SK-N-SH (cell line): ENCODE data around the gene KHDC1. TPM values are rescaled to one million over a fixed set of nuclear protein-coding genes. Genes with fewer than 3 reads are reported as not detected.

ENCODE experiments used
- CTCF ChIA-PET: fragments of 300-600, 350-600 bp; formaldehyde crosslinking; extraction: SDS; loops from one replicate; lab custom pipeline; 2021; lab: Yijun Ruan, JAX
- POLR2A ChIA-PET: fragments of 350-600 bp; sonication (Branson Sonifier 250); formaldehyde crosslinking; extraction: SDS; loops from one replicate; lab custom pipeline; 2020; ENCODE audit warnings: antibody characterized with exemption, inconsistent platforms; lab: Yijun Ruan, JAX
- DNase-seq: peaks from one replicate; pipeline ENCODE4 v3.0.0; 2012
- H2AFZ ChIP-seq: fragments of 200-600 bp; sonication (generic); 2 replicates; pipeline ENCODE4 v1.8.1; 2016; ENCODE audit warnings: antibody characterized with exemption, mild to moderate bottlenecking, low read depth
- H3F3A ChIP-seq: fragments of 200-600 bp; sonication (generic); replicated peaks from 2 replicates; pipeline ENCODE3; 2016; ENCODE audit warnings: antibody characterized with exemption, mild to moderate bottlenecking; ENCODE audit not compliant: insufficient read depth
- H3K27ac ChIP-seq, 2 experiments: fragments of 200-500 bp in 1 of 2; fragments of 200-600 bp in 1 of 2; sonication (Bioruptor generic) in 1 of 2; sonication (generic), shearing (Covaris generic) in 1 of 2; 2 replicates each; pipeline versions ENCODE4 v1.5.1 to v1.6.1; 2014 to 2016; ENCODE audit warnings: low read depth in 2 of 2, inconsistent platforms in 1 of 2, low read length in 1 of 2, mild to moderate bottlenecking in 1 of 2, mixed read lengths in 1 of 2
- H3K27me3 ChIP-seq: fragments of 200-600 bp; sonication (generic), shearing (Covaris generic); 2 replicates; pipeline ENCODE4 v1.6.1; 2016; ENCODE audit warnings: mixed run types; ENCODE audit not compliant: insufficient read depth
- H3K36me3 ChIP-seq, 2 experiments: fragments of 200-500 bp in 1 of 2; fragments of 200-600 bp in 1 of 2; sonication (Bioruptor generic) in 1 of 2; sonication (generic) in 1 of 2; replicated peaks in 1 of 2; 2 replicates each; pipeline versions ENCODE3 to v1.5.1; 2014 to 2016; ENCODE audit warnings: low read length in 1 of 2, mild to moderate bottlenecking in 1 of 2; ENCODE audit not compliant: insufficient read depth in 2 of 2, control insufficient read depth in 1 of 2
- H3K4me1 ChIP-seq, 2 experiments: fragments of 200-500 bp in 1 of 2; fragments of 200-600 bp in 1 of 2; sonication (Bioruptor generic) in 1 of 2; sonication (generic), shearing (Covaris generic) in 1 of 2; 2 replicates each; pipeline versions ENCODE4 v1.5.1 to v1.6.1; 2014 to 2016; ENCODE audit warnings: low read depth in 1 of 2, low read length in 1 of 2, mixed run types in 1 of 2; ENCODE audit not compliant: insufficient read depth in 2 of 2, control insufficient read depth in 1 of 2
- H3K4me2 ChIP-seq: fragments of 200-600 bp; sonication (generic), shearing (Covaris generic); 2 replicates; pipeline ENCODE4 v1.6.1; 2017; ENCODE audit warnings: mixed run types
- H3K4me3 ChIP-seq, 2 experiments: fragments of 200-500 bp in 1 of 2; fragments of 200-600 bp in 1 of 2; sonication (Bioruptor generic) in 1 of 2; sonication (generic), shearing (Covaris generic) in 1 of 2; 2 replicates each; pipeline versions ENCODE4 v1.5.1 to v1.8.1; 2014 to 2016; ENCODE audit warnings: low read depth in 2 of 2, inconsistent platforms in 1 of 2, low read length in 1 of 2, mild to moderate bottlenecking in 1 of 2, mixed read lengths in 1 of 2, moderate library complexity in 1 of 2
- H3K79me2 ChIP-seq: fragments of 200-600 bp; sonication (generic); 2 replicates; pipeline ENCODE4 v1.8.1; 2017; ENCODE audit warnings: mild to moderate bottlenecking; ENCODE audit not compliant: insufficient read depth
- H3K9ac ChIP-seq: fragments of 200-600 bp; sonication (generic); 2 replicates; pipeline ENCODE4 v1.6.1; 2017; ENCODE audit warnings: mixed run types
- H3K9me2 ChIP-seq: fragments of 200-600 bp; sonication (generic); 2 replicates; pipeline ENCODE4 v1.6.1; 2017; ENCODE audit warnings: mixed run types
- H3K9me3 ChIP-seq: fragments of 200-600 bp; sonication (generic); 2 replicates; pipeline ENCODE4 v1.6.1; 2017; ENCODE audit warnings: mixed run types, mild to moderate bottlenecking, moderate library complexity
- H4K20me1 ChIP-seq: fragments of 200-600 bp; sonication (generic); 2 replicates; pipeline ENCODE4 v1.6.1; 2017; ENCODE audit warnings: mild to moderate bottlenecking, mixed run types; ENCODE audit not compliant: insufficient read depth
- CHD2 ChIP-seq: fragments of 150-350 bp; IDR thresholded peaks from 2 replicates; pipeline ENCODE4 v1.6.1; 2018; ENCODE audit warnings: low read length; ENCODE audit not compliant: partially characterized antibody
- EP300 ChIP-seq, 2 experiments: IDR thresholded peaks; 2 replicates each; pipeline versions ENCODE4 v1.4.0 to v1.6.1; 2012; ENCODE audit warnings: borderline replicate concordance in 1 of 2, low read depth in 1 of 2, low read length in 1 of 2
- EZH2phosphoT487 ChIP-seq: fragments of 200-600 bp; sonication (generic); IDR thresholded peaks from 2 replicates; pipeline ENCODE4 v1.6.1; 2017; ENCODE audit warnings: low read depth, mixed run types, mild to moderate bottlenecking, antibody characterized with exemption, moderate library complexity, borderline replicate concordance
- FOSL2 ChIP-seq: IDR thresholded peaks from 2 replicates; pipeline ENCODE4 v1.4.0; 2012; ENCODE audit warnings: low read depth, mild to moderate bottlenecking, moderate library complexity, borderline replicate concordance
- FOXM1 ChIP-seq: IDR thresholded peaks from 2 replicates; pipeline ENCODE4 v1.4.0; 2012; ENCODE audit warnings: low read depth, mild to moderate bottlenecking
- GATA2 ChIP-seq: sonication (generic); formaldehyde crosslinking; IDR thresholded peaks from 2 replicates; pipeline ENCODE4 v1.5.0; 2020; ENCODE audit warnings: mild to moderate bottlenecking, missing genetic modification reagents
- MEF2A ChIP-seq: IDR thresholded peaks from 2 replicates; pipeline ENCODE4 v1.4.0; 2012; ENCODE audit warnings: low read depth, borderline replicate concordance
- MXI1 ChIP-seq: IDR thresholded peaks from 2 replicates; pipeline ENCODE4 v1.6.1; 2012; ENCODE audit warnings: mild to moderate bottlenecking, low read depth, low read length, improper control_type of control experiment
- NFIC ChIP-seq: IDR thresholded peaks from 2 replicates; pipeline ENCODE4 v1.4.0; 2012; ENCODE audit warnings: borderline replicate concordance
- NRF1 ChIP-seq: IDR thresholded peaks from 2 replicates; pipeline ENCODE4 v1.6.1; 2012; ENCODE audit warnings: low read depth, mild to moderate bottlenecking, low read length
- RAD21 ChIP-seq: IDR thresholded peaks from 2 replicates; pipeline ENCODE4 v1.6.1; 2012; ENCODE audit warnings: mild to moderate bottlenecking, low read length
- RXRA ChIP-seq: IDR thresholded peaks from 2 replicates; pipeline ENCODE4 v1.4.0; 2012; ENCODE audit warnings: low read depth, mild to moderate bottlenecking, borderline replicate concordance
- SIN3A ChIP-seq: IDR thresholded peaks from 2 replicates; pipeline ENCODE4 v1.6.1; 2012; ENCODE audit warnings: low read depth, mild to moderate bottlenecking, low read length, moderate library complexity, borderline replicate concordance
- TAF1 ChIP-seq: IDR thresholded peaks from 2 replicates; pipeline ENCODE4 v1.6.1; 2012; ENCODE audit warnings: low read depth, mild to moderate bottlenecking, low read length, moderate library complexity, borderline replicate concordance
- TEAD4 ChIP-seq: IDR thresholded peaks from 2 replicates; pipeline ENCODE4 v1.4.0; 2012; ENCODE audit warnings: mild to moderate bottlenecking, borderline replicate concordance; ENCODE audit not compliant: insufficient read depth
- WGBS: methylation state at CpG from one replicate; pipeline ENCODE4 v1.1.6; 2017; ENCODE audit warnings: low lambda C conversion rate; 5-methylcytosine and 5-hydroxymethylcytosine counted together
- polyA plus RNA-seq, 3 experiments: library from polyadenylated mRNA; depleted of rRNA; stranded (reverse); fragments of >200 nt; gene quantifications; 2 replicates each; pipeline ENCODE4 v1.2.3, GENCODE V29; 2012
- TF ChIP-seq, protein P1 (sequence below): IDR thresholded peaks from 2 replicates; pipeline ENCODE4 v1.4.0; 2012; ENCODE audit warnings: low read depth, borderline replicate concordance
- TF ChIP-seq, protein P2 (sequence below): fragments of 150-350 bp; IDR thresholded peaks from 2 replicates; pipeline ENCODE4 v1.6.1; 2016; ENCODE audit warnings: mild to moderate bottlenecking, low read depth, low read length
- TF ChIP-seq, protein P3 (sequence below): fragments of 200-600 bp; sonication (generic); IDR thresholded peaks from 2 replicates; pipeline ENCODE4 v1.6.1; 2017; ENCODE audit warnings: antibody characterized with exemption, mild to moderate bottlenecking, moderate library complexity
- TF ChIP-seq, protein P4 (sequence below): IDR thresholded peaks from 2 replicates; pipeline ENCODE4 v1.4.0; 2012; ENCODE audit warnings: low read depth

The KHDC1 gene
- polyA plus RNA-seq, 1 of the 3 experiments (the other 2 are of a cell fraction) = 6.0 TPM

DNA sequence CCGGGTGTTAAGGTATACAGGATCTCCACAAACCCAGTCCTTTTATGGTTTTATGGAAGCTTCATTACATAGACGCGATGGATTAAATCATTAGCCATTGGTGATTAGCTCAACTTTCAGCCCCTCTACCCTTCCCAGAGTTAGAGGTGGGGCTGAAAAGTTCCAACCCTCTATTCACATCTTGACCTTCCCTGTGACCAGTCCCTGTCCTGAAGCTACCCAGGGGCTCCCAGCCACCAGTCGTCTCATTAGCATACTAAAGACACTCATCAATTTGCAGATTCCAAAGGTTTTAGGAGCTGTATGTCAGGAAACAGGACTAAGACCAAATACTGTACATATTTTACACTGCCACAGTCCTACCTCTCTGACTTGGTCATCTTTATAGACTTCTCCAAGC is 58.7 kb downstream of the KHDC1 start:
- Histone ChIP-seq H3K27ac (no peak overlapping the region), H3K27me3 (no peaks in the 10 kb centered on the region), H2AFZ (no peak overlapping the region), H3K79me2 (no peaks in the 10 kb centered on the region), H3K36me3 (peaks cover 0 to 2% of the 10 kb centered on the region in 2 experiments), H3K4me2 (no peak overlapping the region), H4K20me1 (no peaks in the 10 kb centered on the region), H3F3A (no peaks in the 10 kb centered on the region), H3K9me2 (no peaks in the 10 kb centered on the region), H3K4me3 (no peak overlapping the region), H3K9me3 (no peaks in the 10 kb centered on the region), H3K4me1 (peaks cover 0 to 8% of the 10 kb centered on the region in 2 experiments; a peak in 1 of 4 replicates), H3K9ac (no peak overlapping the region)
- POLR2A ChIA-PET = no interaction called here
- TF ChIP-seq RXRA = no peak
- no peak for TF ChIP-seq RAD21
- no peak for TF ChIP-seq GATA2 (CRISPR knock-in tag)
- TF ChIP-seq MXI1 = no peak
- TF ChIP-seq EP300 (IDR thresholded peaks at IDR 0.05; ENCODE audit: borderline replicate concordance in 1 of 2, low read depth in 1 of 2, low read length in 1 of 2) = no peak
- TF ChIP-seq NFIC = no peak
- TF ChIP-seq, protein P1, sequence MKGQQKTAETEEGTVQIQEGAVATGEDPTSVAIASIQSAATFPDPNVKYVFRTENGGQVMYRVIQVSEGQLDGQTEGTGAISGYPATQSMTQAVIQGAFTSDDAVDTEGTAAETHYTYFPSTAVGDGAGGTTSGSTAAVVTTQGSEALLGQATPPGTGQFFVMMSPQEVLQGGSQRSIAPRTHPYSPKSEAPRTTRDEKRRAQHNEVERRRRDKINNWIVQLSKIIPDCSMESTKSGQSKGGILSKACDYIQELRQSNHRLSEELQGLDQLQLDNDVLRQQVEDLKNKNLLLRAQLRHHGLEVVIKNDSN = no peak
- TF ChIP-seq, protein P2, sequence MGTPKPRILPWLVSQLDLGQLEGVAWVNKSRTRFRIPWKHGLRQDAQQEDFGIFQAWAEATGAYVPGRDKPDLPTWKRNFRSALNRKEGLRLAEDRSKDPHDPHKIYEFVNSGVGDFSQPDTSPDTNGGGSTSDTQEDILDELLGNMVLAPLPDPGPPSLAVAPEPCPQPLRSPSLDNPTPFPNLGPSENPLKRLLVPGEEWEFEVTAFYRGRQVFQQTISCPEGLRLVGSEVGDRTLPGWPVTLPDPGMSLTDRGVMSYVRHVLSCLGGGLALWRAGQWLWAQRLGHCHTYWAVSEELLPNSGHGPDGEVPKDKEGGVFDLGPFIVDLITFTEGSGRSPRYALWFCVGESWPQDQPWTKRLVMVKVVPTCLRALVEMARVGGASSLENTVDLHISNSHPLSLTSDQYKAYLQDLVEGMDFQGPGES = no peak
- TF ChIP-seq FOXM1 = no peak
- no peak for TF ChIP-seq TAF1
- TF ChIP-seq, protein P3, sequence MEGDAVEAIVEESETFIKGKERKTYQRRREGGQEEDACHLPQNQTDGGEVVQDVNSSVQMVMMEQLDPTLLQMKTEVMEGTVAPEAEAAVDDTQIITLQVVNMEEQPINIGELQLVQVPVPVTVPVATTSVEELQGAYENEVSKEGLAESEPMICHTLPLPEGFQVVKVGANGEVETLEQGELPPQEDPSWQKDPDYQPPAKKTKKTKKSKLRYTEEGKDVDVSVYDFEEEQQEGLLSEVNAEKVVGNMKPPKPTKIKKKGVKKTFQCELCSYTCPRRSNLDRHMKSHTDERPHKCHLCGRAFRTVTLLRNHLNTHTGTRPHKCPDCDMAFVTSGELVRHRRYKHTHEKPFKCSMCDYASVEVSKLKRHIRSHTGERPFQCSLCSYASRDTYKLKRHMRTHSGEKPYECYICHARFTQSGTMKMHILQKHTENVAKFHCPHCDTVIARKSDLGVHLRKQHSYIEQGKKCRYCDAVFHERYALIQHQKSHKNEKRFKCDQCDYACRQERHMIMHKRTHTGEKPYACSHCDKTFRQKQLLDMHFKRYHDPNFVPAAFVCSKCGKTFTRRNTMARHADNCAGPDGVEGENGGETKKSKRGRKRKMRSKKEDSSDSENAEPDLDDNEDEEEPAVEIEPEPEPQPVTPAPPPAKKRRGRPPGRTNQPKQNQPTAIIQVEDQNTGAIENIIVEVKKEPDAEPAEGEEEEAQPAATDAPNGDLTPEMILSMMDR = no peak
- no peak for TF ChIP-seq CHD2
- no peak for TF ChIP-seq TEAD4
- DNase-seq = no peak
- WGBS = 92% methylated on average over 4 of the region's 4 CpGs
- CTCF ChIA-PET = no interaction called here

DNA sequence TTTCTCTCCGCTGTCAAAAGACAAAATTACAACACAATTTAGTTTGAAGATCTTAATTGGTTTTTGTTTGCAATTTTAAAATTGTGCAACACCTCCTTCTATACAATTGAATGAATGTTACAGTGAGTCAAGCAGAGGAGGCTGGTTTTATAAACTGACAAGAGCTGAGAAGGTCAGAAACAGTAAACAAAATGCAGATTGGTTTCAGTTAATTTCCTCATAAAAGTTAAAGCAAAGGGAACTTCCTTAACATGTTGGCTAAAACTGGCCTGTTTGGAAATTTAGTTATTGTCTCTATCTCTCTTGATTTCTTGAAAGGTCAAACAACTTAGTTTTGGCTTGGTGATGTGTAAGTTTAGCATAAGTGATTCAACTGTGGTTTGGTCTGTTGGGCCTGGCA is 59.9 kb downstream of the KHDC1 start:
- no peak overlapping the region for H3K4me3 ChIP-seq
- no peaks in the 10 kb centered on the region for H3K9me3 ChIP-seq
- H3K36me3 ChIP-seq = peaks cover 0 to 6% of the 10 kb centered on the region in 2 experiments
- TF ChIP-seq RAD21 (no peak), EZH2phosphoT487 (no peak), MEF2A (no peak), NRF1 (no peak), MXI1 (no peak), SIN3A (no peak), NFIC (no peak), FOSL2 (no peak)
- TF ChIP-seq, protein P4, sequence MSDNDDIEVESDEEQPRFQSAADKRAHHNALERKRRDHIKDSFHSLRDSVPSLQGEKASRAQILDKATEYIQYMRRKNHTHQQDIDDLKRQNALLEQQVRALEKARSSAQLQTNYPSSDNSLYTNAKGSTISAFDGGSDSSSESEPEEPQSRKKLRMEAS = no peak
- TF ChIP-seq, protein P3 = no peak
- TF ChIP-seq, protein P2 = no peak
- TF ChIP-seq, all 33 proteins: peak for 0
- Histone ChIP-seq H3K79me2 (no peaks in the 10 kb centered on the region), H3F3A (no peaks in the 10 kb centered on the region), H3K9ac (no peak overlapping the region), H4K20me1 (no peaks in the 10 kb centered on the region), H3K4me1 (peaks cover 0 to 8% of the 10 kb centered on the region in 2 experiments; a peak in 1 of 4 replicates), H3K4me2 (no peak overlapping the region), H3K9me2 (no peaks in the 10 kb centered on the region), H2AFZ (no peak overlapping the region), H3K27ac (no peak overlapping the region), H3K27me3 (no peaks in the 10 kb centered on the region)
- WGBS = 100% methylated on average over 1 of the region's 1 CpG
- POLR2A ChIA-PET = no interaction called here
- CTCF ChIA-PET = interaction anchor here (1.3 kb wide), 1 partner anchor 124 kb away, joined by 3 read pairs; no protein-coding TSS in a partner anchor
- DNase-seq = no peak
